ENCODE measurements around the gene SPEG. TPM values are rescaled to one million over a fixed set of nuclear protein-coding genes. Genes with fewer than 3 reads are reported as not detected.
"Not testable (repeated sequence)": the region's sequence is repeated elsewhere in the genome, so short reads cannot be mapped to it uniquely, and the experiment has no call there.

Gene SPEG
- total RNA-seq, 4 donors from 2014 or later = 6.7 to 10.2 (median 8.1) TPM

DNA sequence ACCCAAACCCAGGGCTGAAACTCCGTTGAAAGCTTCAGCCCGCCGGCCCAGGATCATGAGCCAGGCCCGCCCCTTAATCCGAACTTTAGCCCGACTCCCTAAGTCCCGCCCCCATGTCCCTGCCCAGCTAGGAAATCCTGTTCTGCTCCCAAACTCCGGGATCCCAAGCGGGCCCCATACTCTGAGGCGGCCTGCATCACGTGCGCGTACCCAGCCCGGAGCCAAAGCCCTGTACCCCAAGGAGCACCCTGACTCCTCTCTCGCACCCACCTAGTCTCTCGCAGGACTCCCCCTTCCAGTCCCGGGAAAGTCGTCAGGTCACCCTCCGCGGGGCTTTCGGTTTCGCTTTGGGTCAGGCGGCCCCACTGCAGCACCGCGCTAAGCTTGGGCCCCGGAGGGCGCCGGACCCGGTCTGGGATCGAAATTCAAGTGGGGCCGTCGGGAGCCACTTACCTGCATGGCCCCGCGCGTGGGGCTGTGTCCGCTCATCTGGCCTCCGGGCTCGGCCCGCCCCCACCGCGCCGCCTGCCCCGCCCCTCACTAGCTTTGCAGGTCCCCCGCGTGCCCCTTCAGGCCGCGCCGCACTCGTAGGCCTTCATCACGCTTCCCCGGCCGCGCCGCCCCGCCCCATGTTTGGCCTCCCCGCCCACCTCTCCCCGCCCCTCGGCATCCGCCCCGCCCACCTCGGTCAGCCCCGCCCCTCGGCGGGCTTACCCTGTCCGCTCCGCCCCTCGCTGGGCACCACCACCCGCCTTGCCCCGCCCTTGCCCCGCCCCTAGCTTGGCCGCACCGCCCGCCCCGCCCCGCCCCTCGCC, 47.1 kb upstream of the SPEG start, which contains the start of gene DNPEP:
Gene DNPEP (minus strand): TSS at position 607 of the 815 bp plus-strand sequence. CDS start 118 bp downstream, at position 489.
- 0 to 1% methylated on average over 34 to 36 of the region's 76 CpGs for WGBS, 2 donors
- peaks cover 0 to 41% (median 9%) of the 10 kb centered on the region in 3 donors for H3K36me3 ChIP-seq
- peak within 1 kb of the TSS; percentile 76 to 96 (median 80) for H3K4me3 ChIP-seq

DNA sequence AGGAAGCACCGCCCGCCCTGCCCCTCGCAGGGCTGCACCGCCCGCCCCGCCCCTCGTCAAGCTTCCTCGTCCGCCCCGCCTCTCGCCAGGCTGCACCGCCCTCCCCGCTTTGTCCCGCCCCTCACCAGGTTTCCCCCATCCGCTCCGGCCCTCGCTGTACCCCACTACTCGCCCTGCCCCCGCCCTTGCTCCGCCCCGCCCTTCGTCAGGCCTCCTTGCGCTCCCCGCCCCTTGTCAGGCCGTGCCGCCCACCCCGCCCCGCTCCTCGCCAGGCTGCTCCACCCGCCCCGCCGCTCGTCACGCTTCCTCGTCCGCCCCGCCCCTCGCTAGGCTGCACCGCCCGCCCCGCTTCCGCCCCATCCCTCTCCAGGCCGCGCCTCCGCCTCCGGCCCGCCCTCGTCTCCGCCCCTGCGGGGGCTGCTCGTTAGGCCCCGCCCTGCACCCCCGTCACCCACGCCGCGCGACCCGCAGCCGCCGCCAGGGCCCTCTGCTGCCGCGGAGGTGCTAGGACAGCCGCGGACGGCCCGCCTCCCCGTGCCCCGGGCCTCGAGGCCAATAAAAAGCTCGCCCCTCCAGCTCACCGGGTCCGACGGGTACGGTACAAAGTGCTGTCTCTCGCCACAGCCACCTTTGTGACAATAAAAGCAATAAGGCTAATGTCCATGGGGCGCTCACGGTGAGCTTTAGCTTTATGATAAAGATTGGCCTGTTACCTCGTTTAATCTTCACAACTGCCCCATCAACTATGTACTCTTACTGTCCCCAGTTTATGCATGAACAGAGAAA, 46.3 kb upstream of the SPEG start:
- TF ChIP-seq, protein P1, sequence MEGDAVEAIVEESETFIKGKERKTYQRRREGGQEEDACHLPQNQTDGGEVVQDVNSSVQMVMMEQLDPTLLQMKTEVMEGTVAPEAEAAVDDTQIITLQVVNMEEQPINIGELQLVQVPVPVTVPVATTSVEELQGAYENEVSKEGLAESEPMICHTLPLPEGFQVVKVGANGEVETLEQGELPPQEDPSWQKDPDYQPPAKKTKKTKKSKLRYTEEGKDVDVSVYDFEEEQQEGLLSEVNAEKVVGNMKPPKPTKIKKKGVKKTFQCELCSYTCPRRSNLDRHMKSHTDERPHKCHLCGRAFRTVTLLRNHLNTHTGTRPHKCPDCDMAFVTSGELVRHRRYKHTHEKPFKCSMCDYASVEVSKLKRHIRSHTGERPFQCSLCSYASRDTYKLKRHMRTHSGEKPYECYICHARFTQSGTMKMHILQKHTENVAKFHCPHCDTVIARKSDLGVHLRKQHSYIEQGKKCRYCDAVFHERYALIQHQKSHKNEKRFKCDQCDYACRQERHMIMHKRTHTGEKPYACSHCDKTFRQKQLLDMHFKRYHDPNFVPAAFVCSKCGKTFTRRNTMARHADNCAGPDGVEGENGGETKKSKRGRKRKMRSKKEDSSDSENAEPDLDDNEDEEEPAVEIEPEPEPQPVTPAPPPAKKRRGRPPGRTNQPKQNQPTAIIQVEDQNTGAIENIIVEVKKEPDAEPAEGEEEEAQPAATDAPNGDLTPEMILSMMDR (IDR thresholded peaks at IDR 0.05) = peak; percentile 61 to 93 (median 87)
- TF ChIP-seq EP300 (IDR thresholded peaks at IDR 0.05) (peak in 1 of 2 donors; percentile 47), POLR2A (IDR thresholded peaks at IDR 0.05) (no peak)
- 2% methylated on average over 18 to 30 of the region's 78 CpGs for WGBS, 2 donors
- Histone ChIP-seq H3K36me3 (peaks cover 0 to 33% (median 9%) of the 10 kb centered on the region in 3 donors), H3K9me3 (peaks cover 0 to 5% (median 0%) of the 10 kb centered on the region in 4 donors), H3K27ac (peak overlapping the region; percentile 60 to 96 (median 88)), H3K4me3 (peak overlapping the region; percentile 17 to 85 (median 58)), H3K4me1 (peaks cover 0 to 24% (median 10%) of the 10 kb centered on the region in 4 donors), H3K27me3 (no peaks in the 10 kb centered on the region)
- DNase-seq (ENCODE audit: low spot score in 2 of 2) = peak; percentile 95 to 96

More for the DNA sequence above, 47.1 kb upstream of the SPEG start, which contains the start of gene DNPEP:
- H3K27ac ChIP-seq = peak within 1 kb of the TSS; percentile 93 to 96 (median 94)
- TF ChIP-seq, protein P1 (IDR thresholded peaks at IDR 0.05) = peak in 2 of 5 experiments; percentile 9 to 10
- TF ChIP-seq POLR2A (IDR thresholded peaks at IDR 0.05) (peak; percentile 15 to 38), EP300 (IDR thresholded peaks at IDR 0.05) (peak in 1 of 2 donors; percentile 77)
- H3K27me3 ChIP-seq = no peaks in the 10 kb centered on the region
- peaks cover 0 to 5% (median 0%) of the 10 kb centered on the region in 4 donors for H3K9me3 ChIP-seq
- H3K4me1 ChIP-seq = peaks cover 0 to 24% (median 10%) of the 10 kb centered on the region in 4 donors
- peak; percentile 90 for DNase-seq (ENCODE audit: low spot score in 2 of 2)

DNA sequence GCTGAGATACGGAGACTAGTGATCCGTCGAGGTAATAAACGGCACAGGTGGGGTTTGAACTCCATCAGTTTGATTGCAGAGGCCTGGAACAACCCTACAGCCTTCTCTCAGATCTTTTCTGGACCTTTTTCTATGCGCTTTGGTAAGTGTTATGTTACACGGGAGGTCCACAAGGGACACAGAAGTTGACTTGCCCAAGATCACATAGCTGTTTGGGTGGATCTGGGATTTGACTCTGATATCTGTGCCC, 45.8 kb upstream of the SPEG start:
- Histone ChIP-seq H3K36me3 (peaks cover 0 to 28% (median 9%) of the 10 kb centered on the region in 3 donors), H3K4me3 (peak overlapping the region; percentile 17 to 85 (median 50)), H3K27ac (peak overlapping the region; percentile 60 to 96 (median 88)), H3K9me3 (peaks cover 0 to 5% (median 0%) of the 10 kb centered on the region in 4 donors), H3K27me3 (no peaks in the 10 kb centered on the region), H3K4me1 (peaks cover 0 to 24% (median 10%) of the 10 kb centered on the region in 4 donors)
- TF ChIP-seq EP300 (IDR thresholded peaks at IDR 0.05) (no peak), POLR2A (IDR thresholded peaks at IDR 0.05) (no peak)
- TF ChIP-seq, protein P1 (IDR thresholded peaks at IDR 0.05) = no peak
- DNase-seq (ENCODE audit: low spot score in 2 of 2) = no peak
- WGBS, 2 donors = 47 to 51% methylated on average over 6 of the region's 6 CpGs

DNA sequence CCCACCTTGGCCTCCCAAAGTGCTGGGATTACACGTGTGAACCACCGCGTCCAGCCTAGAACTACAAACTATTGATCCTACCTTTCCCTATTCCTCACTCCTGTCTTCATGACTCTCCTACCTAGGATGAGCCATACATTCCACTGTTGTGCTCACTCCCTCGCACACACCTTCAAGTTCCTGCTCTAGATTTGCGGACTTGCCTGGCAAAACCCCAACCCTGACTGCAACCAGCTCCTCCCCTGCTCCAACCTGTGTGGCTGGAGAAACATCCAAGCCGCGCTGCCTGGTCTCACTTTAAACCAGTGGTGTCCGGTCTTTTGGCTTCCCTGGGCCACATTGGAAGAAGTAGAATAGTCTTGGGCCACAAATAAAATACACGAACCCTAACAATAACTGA, 41.9 kb upstream of the SPEG start:
- TF ChIP-seq EP300 (IDR thresholded peaks at IDR 0.05) (no peak), POLR2A (IDR thresholded peaks at IDR 0.05) (no peak)
- TF ChIP-seq, protein P1 (IDR thresholded peaks at IDR 0.05) = no peak
- Histone ChIP-seq H3K4me1 (peaks cover 0 to 5% (median 0%) of the 10 kb centered on the region in 4 donors), H3K27ac (no peak overlapping the region), H3K27me3 (no peaks in the 10 kb centered on the region), H3K4me3 (no peak overlapping the region), H3K9me3 (peaks cover 0 to 5% (median 0%) of the 10 kb centered on the region in 4 donors), H3K36me3 (no peaks in the 10 kb centered on the region)
- 92 to 94% methylated on average over 9 of the region's 9 CpGs for WGBS, 2 donors
- no peak for DNase-seq (ENCODE audit: low spot score in 2 of 2)

DNA sequence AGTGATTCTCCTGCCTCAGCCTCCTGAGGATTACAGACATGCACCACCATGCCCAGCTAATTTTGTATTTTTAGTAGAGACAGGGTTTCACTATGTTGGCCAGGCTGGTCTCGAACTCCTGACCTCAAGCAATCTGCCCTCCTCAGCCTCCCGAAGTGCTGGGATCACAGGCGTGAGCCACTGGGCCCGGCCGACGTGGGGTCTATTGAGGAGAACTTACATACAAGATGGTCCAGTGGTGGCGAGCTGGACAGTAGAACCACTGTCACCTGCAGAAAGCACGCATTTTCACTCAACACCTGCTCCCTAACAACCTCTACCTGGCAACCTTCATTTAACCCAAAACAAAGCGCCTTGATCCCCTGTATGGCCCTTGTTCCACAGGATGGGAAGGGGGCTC, 39.6 kb upstream of the SPEG start:
- not testable (repeated sequence) for H3K4me1 ChIP-seq; H3K9me3 ChIP-seq; H3K36me3 ChIP-seq; H3K4me3 ChIP-seq; DNase-seq (ENCODE audit: low spot score in 2 of 2); H3K27me3 ChIP-seq; H3K27ac ChIP-seq
- WGBS, 2 donors = 86 to 95% methylated on average over 9 of the region's 9 CpGs

Measured in tibial nerve (tissue), 4 donors.